ENCODE measurements around the gene EHHADH. TPM values are rescaled to one million over a fixed set of nuclear protein-coding genes. Genes with fewer than 3 reads are reported as not detected.

The EHHADH gene
- total RNA-seq, 1 experiment from 2014 or later: 10.7 TPM

DNA sequence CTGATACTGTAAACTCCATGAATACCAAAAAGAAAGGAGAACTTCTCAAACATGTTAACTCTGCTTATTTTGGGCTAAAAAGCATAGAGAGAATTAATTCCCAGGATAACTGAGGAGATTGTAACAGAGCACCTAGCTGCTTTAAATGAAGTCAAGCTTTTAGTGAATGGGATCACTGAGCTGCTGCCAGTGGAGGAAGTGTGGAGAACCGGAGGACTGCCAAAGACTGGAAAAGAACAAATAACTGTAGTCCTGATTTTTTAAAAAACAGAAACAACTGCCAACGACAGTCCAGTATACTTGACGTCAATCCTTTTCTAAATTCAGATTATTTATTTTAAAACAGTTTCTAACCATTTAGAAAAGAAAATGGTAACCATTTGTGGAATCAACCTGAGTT lies 104.3 kb downstream of the EHHADH start:
- no peak overlapping the region for H3K4me2 ChIP-seq (ENCODE audit: low read length)
- POLR2A ChIA-PET: no interaction called here
- no peak for ATAC-seq
- no peaks in the 10 kb centered on the region for H4K20me1 ChIP-seq (ENCODE audit: insufficient read depth)
- RAD21 ChIA-PET (ENCODE audit: low non-redundant PET in 1 of 2, low total read pairs in 2 of 2, uncharacterized antibody in 2 of 2, unreplicated experiment in 2 of 2): interaction anchor here in 1 of 2 experiments (0.6 kb wide), 1 partner anchor 42 kb away, joined by 3 read pairs; no protein-coding TSS in a partner anchor
- CTCF ChIA-PET: no interaction called here
- H3K9me3 ChIP-seq (ENCODE audit: control insufficient read depth in 1 of 2, insufficient read depth in 1 of 2, low read depth in 1 of 2, low read length in 2 of 2): no peaks in the 10 kb centered on the region
- TF ChIP-seq EGR1 (IDR thresholded peaks at IDR 0.05; ENCODE audit: low read depth) (no peak), SIN3A (IDR thresholded peaks at IDR 0.05; ENCODE audit: low read depth) (no peak), CBX3 (IDR thresholded peaks at IDR 0.05; ENCODE audit: low read depth) (no peak), JUND (IDR thresholded peaks at IDR 0.05) (no peak), POLR2AphosphoS5 (IDR thresholded peaks at IDR 0.05; ENCODE audit: low read depth, low read length) (no peak), EZH2phosphoT487 (IDR thresholded peaks at IDR 0.05; ENCODE audit: borderline replicate concordance) (no peak), CEBPB (IDR thresholded peaks at IDR 0.05; ENCODE audit: low read depth) (no peak), SRF (IDR thresholded peaks at IDR 0.05; ENCODE audit: low read depth) (no peak), RAD21 (IDR thresholded peaks at IDR 0.05; ENCODE audit: low read depth) (no peak), ZNF274 (IDR thresholded peaks at IDR 0.05; ENCODE audit: low read depth, low read length) (no peak)
- TF ChIP-seq, protein P1, sequence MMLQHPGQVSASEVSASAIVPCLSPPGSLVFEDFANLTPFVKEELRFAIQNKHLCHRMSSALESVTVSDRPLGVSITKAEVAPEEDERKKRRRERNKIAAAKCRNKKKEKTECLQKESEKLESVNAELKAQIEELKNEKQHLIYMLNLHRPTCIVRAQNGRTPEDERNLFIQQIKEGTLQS (IDR thresholded peaks at IDR 0.05): no peak
- TF ChIP-seq, protein P2, sequence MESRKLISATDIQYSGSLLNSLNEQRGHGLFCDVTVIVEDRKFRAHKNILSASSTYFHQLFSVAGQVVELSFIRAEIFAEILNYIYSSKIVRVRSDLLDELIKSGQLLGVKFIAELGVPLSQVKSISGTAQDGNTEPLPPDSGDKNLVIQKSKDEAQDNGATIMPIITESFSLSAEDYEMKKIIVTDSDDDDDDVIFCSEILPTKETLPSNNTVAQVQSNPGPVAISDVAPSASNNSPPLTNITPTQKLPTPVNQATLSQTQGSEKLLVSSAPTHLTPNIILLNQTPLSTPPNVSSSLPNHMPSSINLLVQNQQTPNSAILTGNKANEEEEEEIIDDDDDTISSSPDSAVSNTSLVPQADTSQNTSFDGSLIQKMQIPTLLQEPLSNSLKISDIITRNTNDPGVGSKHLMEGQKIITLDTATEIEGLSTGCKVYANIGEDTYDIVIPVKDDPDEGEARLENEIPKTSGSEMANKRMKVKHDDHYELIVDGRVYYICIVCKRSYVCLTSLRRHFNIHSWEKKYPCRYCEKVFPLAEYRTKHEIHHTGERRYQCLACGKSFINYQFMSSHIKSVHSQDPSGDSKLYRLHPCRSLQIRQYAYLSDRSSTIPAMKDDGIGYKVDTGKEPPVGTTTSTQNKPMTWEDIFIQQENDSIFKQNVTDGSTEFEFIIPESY (IDR thresholded peaks at IDR 0.05; ENCODE audit: extremely low read depth, insufficient replicate concordance, low read length): no peak
- no peak for DNase-seq (ENCODE audit: low read depth, low spot score)
- no peaks in the 10 kb centered on the region for H3K36me3 ChIP-seq (ENCODE audit: control insufficient read depth in 1 of 2, insufficient read depth in 2 of 2, low read length in 2 of 2)
- no peak overlapping the region for H3K27ac ChIP-seq (ENCODE audit: low read depth, low read length)
- no peak overlapping the region for H3K4me3 ChIP-seq (replicated peaks in 1 of 2; ENCODE audit: low read depth in 1 of 2, low read length in 2 of 2)
- H3K27me3 ChIP-seq (ENCODE audit: insufficient read depth, low read length): peaks cover 51% of the 10 kb centered on the region
- no TSS peak for BruUV-seq (replicated peaks)
- no peaks in the 10 kb centered on the region for H3K4me1 ChIP-seq (ENCODE audit: control insufficient read depth in 1 of 2, insufficient read depth in 2 of 2, low read length in 2 of 2)
- no peak overlapping the region for H2AFZ ChIP-seq (ENCODE audit: low read depth, low read length, poor library complexity, severe bottlenecking)
- no peaks in the 10 kb centered on the region for H3K9me2 ChIP-seq (ENCODE audit: insufficient read depth)
- no peaks in the 10 kb centered on the region for H3K79me2 ChIP-seq (ENCODE audit: insufficient read depth, low read length)
- no peak overlapping the region for H3K9ac ChIP-seq (ENCODE audit: low read length)
- intact Hi-C loops (cut with micrococcal nuclease): no loop called here

All from HCT116 (cell line).